WTC11 (cell line): ENCODE measurements around the gene NRXN3. TPM values are rescaled to one million over a fixed set of nuclear protein-coding genes. Genes with fewer than 3 reads are reported as not detected.

Source experiments
- ATAC-seq: fragments of 200-7000 bp; cut with Tn5 transposase; 2 replicates; pipeline ENCODE4 v1.10.0; 2021; ENCODE audit warnings: mild to moderate bottlenecking, moderate library complexity
- CTCF ChIA-PET: fragments of 300-600 bp; sonication (Branson Sonifier 250); formaldehyde crosslinking; loops from one replicate; lab custom pipeline; 2021; ENCODE audit warnings: antibody characterized with exemption; lab: Charles Lee
- POLR2A ChIA-PET: fragments of 350-600 bp; sonication (Branson Sonifier 250); formaldehyde crosslinking; loops from one replicate; lab custom pipeline; 2021; ENCODE audit warnings: antibody characterized with exemption; lab: Charles Lee
- DNase-seq: peaks from one replicate; pipeline ENCODE4 v3.0.0; 2021; ENCODE audit warnings: low spot score
- H3K27ac Mint-ChIP-seq: 2 replicates; pipeline ENCODE4 v1.8.0; 2021; ENCODE audit warnings: mixed read lengths
- H3K27me3 Mint-ChIP-seq: 2 replicates; pipeline ENCODE4 v1.8.0; 2021; ENCODE audit warnings: low read depth, mild to moderate bottlenecking, moderate library complexity, mixed read lengths
- H3K36me3 Mint-ChIP-seq: 2 replicates; pipeline ENCODE4 v1.8.0; 2021; ENCODE audit warnings: mixed read lengths
- H3K4me1 Mint-ChIP-seq: 2 replicates; pipeline ENCODE4 v1.8.0; 2022; ENCODE audit warnings: mixed read lengths
- H3K4me3 Mint-ChIP-seq: 2 replicates; pipeline ENCODE4 v1.8.0; 2021; ENCODE audit warnings: mild to moderate bottlenecking, moderate library complexity, mixed read lengths
- H3K9me3 Mint-ChIP-seq: 2 replicates; pipeline ENCODE4 v1.8.0; 2021; ENCODE audit warnings: mixed read lengths
- ATF6 ChIP-seq: sonication (generic); formaldehyde crosslinking; IDR thresholded peaks from 2 replicates; pipeline ENCODE4 v1.8.1; 2023; ENCODE audit warnings: mild to moderate bottlenecking, missing genetic modification reagents
- EMX1 ChIP-seq: fragments of 250-450 bp; sonication (Bioruptor Pico); IDR thresholded peaks from 2 replicates; pipeline ENCODE4 v1.8.0; 2021; ENCODE audit warnings: mild to moderate bottlenecking
- ETV6 ChIP-seq: sonication (generic); formaldehyde crosslinking; IDR thresholded peaks from 2 replicates; pipeline ENCODE4 v1.8.1; 2022; ENCODE audit warnings: mild to moderate bottlenecking, missing genetic modification reagents
- GRHL2 ChIP-seq: fragments of 250-450 bp; sonication (Bioruptor Pico); IDR thresholded peaks from 2 replicates; pipeline ENCODE4 v1.8.0; 2022; ENCODE audit warnings: mild to moderate bottlenecking, moderate library complexity; ENCODE audit not compliant: insufficient replicate concordance, severe bottlenecking
- HMGA2 ChIP-seq: fragments of 250-450 bp; sonication (Bioruptor Pico); IDR thresholded peaks from 2 replicates; pipeline ENCODE4 v1.4.0; 2021; ENCODE audit warnings: mild to moderate bottlenecking, moderate library complexity
- IRF1 ChIP-seq: sonication (generic); formaldehyde crosslinking; IDR thresholded peaks from 2 replicates; pipeline ENCODE4 v1.8.0; 2023; ENCODE audit warnings: missing genetic modification reagents
- MAX ChIP-seq: sonication (generic); formaldehyde crosslinking; IDR thresholded peaks from 2 replicates; pipeline ENCODE4 v1.8.0; 2022; ENCODE audit warnings: mild to moderate bottlenecking, missing genetic modification reagents
- MLX ChIP-seq: sonication (generic); formaldehyde crosslinking; IDR thresholded peaks from 2 replicates; pipeline ENCODE4 v1.8.1; 2023; ENCODE audit warnings: mild to moderate bottlenecking, missing genetic modification reagents, moderate library complexity
- NR1H2 ChIP-seq: sonication (generic); formaldehyde crosslinking; IDR thresholded peaks from 2 replicates; pipeline ENCODE4 v1.9.0; 2021; ENCODE audit warnings: mild to moderate bottlenecking, moderate library complexity, missing genetic modification reagents
- NR3C1 ChIP-seq: sonication (generic); formaldehyde crosslinking; conservative IDR thresholded peaks from 2 replicates; pipeline ENCODE4 v1.8.1; 2023; ENCODE audit warnings: low read depth, mild to moderate bottlenecking, missing genetic modification reagents
- SOX15 ChIP-seq: fragments of 250-450 bp; sonication (Bioruptor Pico); IDR thresholded peaks from 2 replicates; pipeline ENCODE4 v1.9.0; 2021; ENCODE audit warnings: mild to moderate bottlenecking
- TEAD1 ChIP-seq: sonication (generic); formaldehyde crosslinking; IDR thresholded peaks from 2 replicates; pipeline ENCODE4 v1.8.0; 2022; ENCODE audit warnings: mild to moderate bottlenecking, missing genetic modification reagents
- ZNF138 ChIP-seq: sonication (generic); formaldehyde crosslinking; conservative IDR thresholded peaks from 2 replicates; pipeline ENCODE4 v1.8.1; 2022; ENCODE audit warnings: mild to moderate bottlenecking, moderate library complexity, missing genetic modification reagents
- ZNF281 ChIP-seq: sonication (generic); formaldehyde crosslinking; IDR thresholded peaks from 2 replicates; pipeline ENCODE4 v1.8.0; 2023; ENCODE audit warnings: mild to moderate bottlenecking, missing genetic modification reagents
- ZNF532 ChIP-seq: fragments of 250-450 bp; sonication (Bioruptor Pico); IDR thresholded peaks from 2 replicates; pipeline ENCODE4 v1.9.0; 2021; ENCODE audit warnings: mild to moderate bottlenecking, borderline replicate concordance
- total RNA-seq: library from RNA; stranded (reverse); gene quantifications from 3 replicates; pipeline ENCODE4 v1.2.3, GENCODE V29; 2021
- TF ChIP-seq, protein P1 (sequence below): sonication (generic); formaldehyde crosslinking; IDR thresholded peaks from 2 replicates; pipeline ENCODE4 v1.8.1; 2022; ENCODE audit warnings: missing genetic modification reagents, borderline replicate concordance
- TF ChIP-seq, protein P2 (sequence below): sonication (generic); formaldehyde crosslinking; IDR thresholded peaks from 2 replicates; pipeline ENCODE4 v1.8.0; 2022; ENCODE audit warnings: mild to moderate bottlenecking, missing genetic modification reagents

The NRXN3 gene
- total RNA-seq, 1 experiment from 2014 or later = 3.0 TPM

DNA sequence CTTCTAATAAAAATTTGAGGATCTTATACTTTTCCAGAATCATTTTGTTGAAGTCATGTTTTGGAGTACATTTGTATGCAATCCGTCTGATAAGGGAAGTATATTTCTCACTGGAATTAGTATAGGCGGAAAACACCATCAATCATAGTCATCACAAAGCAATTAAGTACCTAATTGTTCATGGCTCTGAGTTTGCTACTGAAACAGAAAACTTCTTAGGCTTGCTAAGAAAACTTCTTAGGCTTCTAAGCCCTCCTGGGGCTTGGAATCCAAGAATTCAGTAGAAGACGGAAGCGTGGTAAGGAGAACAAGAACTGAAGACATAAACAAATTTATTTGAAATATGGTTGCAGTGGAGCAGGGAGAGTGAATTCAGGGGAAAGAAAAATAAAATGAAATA lies 1404.9 kb downstream of the NRXN3 start:
- Mint-ChIP-seq H3K27me3 (no peaks in the 10 kb centered on the region), H3K9me3 (0 out of 2 replicates have a peak, but pooled peaks cover 10% of the 10 kb centered on the region), H3K27ac (no peak overlapping the region), H3K4me1 (peaks cover 30% of the 10 kb centered on the region), H3K36me3 (peaks cover 4% of the 10 kb centered on the region; the same call in 1 of the 2 replicates), H3K4me3 (no peak overlapping the region)
- DNase-seq (no peak), ATAC-seq (no peak)
- TF ChIP-seq MAX (CRISPR knock-in tag) (no peak), EMX1 (no peak), NR3C1 (CRISPR knock-in tag) (no peak), ZNF138 (CRISPR knock-in tag) (no peak), HMGA2 (CRISPR knock-in tag) (no peak), IRF1 (CRISPR knock-in tag) (no peak), NR1H2 (CRISPR knock-in tag) (no peak), MLX (CRISPR knock-in tag) (no peak), ETV6 (no peak)
- TF ChIP-seq, protein P1, sequence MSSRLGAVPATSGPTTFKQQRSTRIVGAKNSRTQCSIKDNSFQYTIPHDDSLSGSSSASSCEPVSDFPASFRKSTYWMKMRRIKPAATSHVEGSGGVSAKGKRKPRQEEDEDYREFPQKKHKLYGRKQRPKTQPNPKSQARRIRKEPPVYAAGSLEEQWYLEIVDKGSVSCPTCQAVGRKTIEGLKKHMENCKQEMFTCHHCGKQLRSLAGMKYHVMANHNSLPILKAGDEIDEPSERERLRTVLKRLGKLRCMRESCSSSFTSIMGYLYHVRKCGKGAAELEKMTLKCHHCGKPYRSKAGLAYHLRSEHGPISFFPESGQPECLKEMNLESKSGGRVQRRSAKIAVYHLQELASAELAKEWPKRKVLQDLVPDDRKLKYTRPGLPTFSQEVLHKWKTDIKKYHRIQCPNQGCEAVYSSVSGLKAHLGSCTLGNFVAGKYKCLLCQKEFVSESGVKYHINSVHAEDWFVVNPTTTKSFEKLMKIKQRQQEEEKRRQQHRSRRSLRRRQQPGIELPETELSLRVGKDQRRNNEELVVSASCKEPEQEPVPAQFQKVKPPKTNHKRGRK = no peak
- TF ChIP-seq, protein P2, sequence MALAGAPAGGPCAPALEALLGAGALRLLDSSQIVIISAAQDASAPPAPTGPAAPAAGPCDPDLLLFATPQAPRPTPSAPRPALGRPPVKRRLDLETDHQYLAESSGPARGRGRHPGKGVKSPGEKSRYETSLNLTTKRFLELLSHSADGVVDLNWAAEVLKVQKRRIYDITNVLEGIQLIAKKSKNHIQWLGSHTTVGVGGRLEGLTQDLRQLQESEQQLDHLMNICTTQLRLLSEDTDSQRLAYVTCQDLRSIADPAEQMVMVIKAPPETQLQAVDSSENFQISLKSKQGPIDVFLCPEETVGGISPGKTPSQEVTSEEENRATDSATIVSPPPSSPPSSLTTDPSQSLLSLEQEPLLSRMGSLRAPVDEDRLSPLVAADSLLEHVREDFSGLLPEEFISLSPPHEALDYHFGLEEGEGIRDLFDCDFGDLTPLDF (CRISPR knock-in tag) = no peak
- CTCF ChIA-PET = no interaction called here
- POLR2A ChIA-PET = no interaction called here

DNA sequence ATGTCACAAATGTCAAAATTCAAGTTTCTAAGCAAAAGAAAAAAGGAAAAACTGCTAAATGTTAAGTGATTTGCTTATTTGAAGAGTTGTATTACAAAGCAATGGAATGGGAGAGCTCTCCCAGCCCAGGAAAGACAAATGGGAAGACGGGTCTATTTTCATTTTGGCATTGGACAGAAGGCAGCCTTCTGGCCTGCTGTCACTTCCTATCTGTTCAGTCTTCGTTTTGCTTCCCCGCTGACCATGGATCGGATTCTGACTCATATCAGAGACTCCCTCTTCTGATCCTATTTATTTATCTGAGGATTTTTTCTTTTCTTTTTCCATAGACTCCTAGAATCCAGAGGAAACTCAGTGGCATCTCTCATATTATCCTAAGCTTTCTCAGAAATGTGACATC lies 1406.3 kb downstream of the NRXN3 start:
- Mint-ChIP-seq H3K4me1 (peaks cover 39% of the 10 kb centered on the region), H3K27me3 (no peaks in the 10 kb centered on the region), H3K27ac (no peak overlapping the region), H3K9me3 (0 out of 2 replicates have a peak, but pooled peaks cover 11% of the 10 kb centered on the region), H3K4me3 (no peak overlapping the region), H3K36me3 (peaks cover 4% of the 10 kb centered on the region; the same call in 1 of the 2 replicates)
- POLR2A ChIA-PET = no interaction called here
- DNase-seq (no peak), ATAC-seq (no peak)
- no peak for TF ChIP-seq GRHL2
- no peak for TF ChIP-seq ATF6 (CRISPR knock-in tag)
- TF ChIP-seq SOX15 (CRISPR knock-in tag) = no peak
- no peak for TF ChIP-seq TEAD1 (CRISPR knock-in tag)
- TF ChIP-seq ZNF281 (CRISPR knock-in tag) = no peak
- no peak for TF ChIP-seq ZNF532
- CTCF ChIA-PET = interaction anchor here (0.5 kb wide), 1 partner anchor 249 kb away, joined by 4 read pairs; no protein-coding TSS in a partner anchor
